PC-9 (cell line): ENCODE results near the gene HSD3B2. TPM values are rescaled to one million over a fixed set of nuclear protein-coding genes. Genes with fewer than 3 reads are reported as not detected.

Experiments used
- BruUV-seq: library from RNA; stranded (reverse); fragments of 400-500 nt; replicated peaks from 2 replicates; lab custom pipeline; 2021; lab: Mats Ljungman, UMichigan
- CTCF ChIA-PET: fragments of 300-600 bp; sonication (Branson Sonifier 250); formaldehyde crosslinking; loops from one replicate; lab custom pipeline; 2022; ENCODE audit warnings: antibody characterized with exemption; lab: Charles Lee
- POLR2A ChIA-PET: fragments of 300-600 bp; sonication (Branson Sonifier 250); formaldehyde crosslinking; loops from one replicate; lab custom pipeline; 2022; ENCODE audit warnings: antibody characterized with exemption; ENCODE audit not compliant: unreplicated experiment; lab: Charles Lee
- DNase-seq, 2 experiments: peaks; one replicate each; pipeline versions ENCODE4 v3.0.0 to v3.0.0-alpha.2; 2015 to 2022; ENCODE audit warnings: mixed read lengths in 1 of 2
- H2AFZ ChIP-seq: fragments of 200-600 bp; sonication (generic); 2 replicates; pipeline ENCODE4 v1.8.1; 2017; ENCODE audit warnings: antibody characterized with exemption
- H3F3A ChIP-seq: fragments of 200-600 bp; sonication (generic); 2 replicates; pipeline ENCODE4 v1.8.1; 2017; ENCODE audit warnings: antibody characterized with exemption, mild to moderate bottlenecking, low read depth; ENCODE audit not compliant: insufficient read depth
- H3K27ac ChIP-seq: fragments of 200-600 bp; sonication (generic); 2 replicates; pipeline ENCODE4 v1.6.1; 2016; ENCODE audit warnings: mixed run types
- H3K27me3 ChIP-seq: fragments of 200-600 bp; sonication (generic); 2 replicates; pipeline ENCODE4 v1.6.1; 2016; ENCODE audit warnings: low read depth, mixed run types; ENCODE audit not compliant: insufficient read depth
- H3K36me3 ChIP-seq: fragments of 200-600 bp; sonication (generic); 2 replicates; pipeline ENCODE4 v1.6.1; 2016; ENCODE audit warnings: low read depth, mixed run types
- H3K4me1 ChIP-seq: fragments of 200-600 bp; sonication (generic); replicated peaks from 2 replicates; pipeline ENCODE4 v1.6.1; 2016; ENCODE audit warnings: mixed run types; ENCODE audit not compliant: insufficient read depth
- H3K4me2 ChIP-seq: fragments of 200-600 bp; sonication (generic); 2 replicates; pipeline ENCODE4 v1.6.1; 2017; ENCODE audit warnings: mixed run types
- H3K4me3 ChIP-seq: fragments of 200-600 bp; sonication (generic); 2 replicates; pipeline ENCODE4 v1.6.1; 2016; ENCODE audit warnings: mixed run types
- H3K79me2 ChIP-seq: fragments of 200-600 bp; sonication (generic); 2 replicates; pipeline ENCODE4 v1.6.1; 2017; ENCODE audit warnings: low read depth, mixed run types
- H3K9me2 ChIP-seq: fragments of 200-600 bp; sonication (generic); 2 replicates; pipeline ENCODE4 v1.8.1; 2017; ENCODE audit warnings: mild to moderate bottlenecking; ENCODE audit not compliant: insufficient read depth
- H3K9me3 ChIP-seq: fragments of 200-600 bp; sonication (generic); 2 replicates; pipeline ENCODE4 v1.8.1; 2016; ENCODE audit warnings: low read depth; ENCODE audit not compliant: insufficient read depth
- H4K20me1 ChIP-seq: fragments of 200-600 bp; sonication (generic); 2 replicates; pipeline ENCODE4 v1.8.1; 2017; ENCODE audit not compliant: insufficient read depth
- CTCF ChIP-seq: fragments of 200-600 bp; sonication (generic); conservative IDR thresholded peaks from 2 replicates; pipeline ENCODE4 v1.6.1; 2017; ENCODE audit warnings: mixed run types, antibody characterized with exemption, mild to moderate bottlenecking, moderate library complexity
- EZH2 ChIP-seq: fragments of 200-600 bp; sonication (generic); IDR thresholded peaks from 2 replicates; pipeline ENCODE4 v1.8.0; 2017; ENCODE audit warnings: antibody characterized with exemption, low read depth
- intact Hi-C: fragments of 100-400 bp; cut with micrococcal nuclease; formaldehyde crosslinking; loops from one replicate; pipeline ENCODE4 v1.10.0; 2022; ENCODE audit not compliant: unreplicated experiment
- total RNA-seq: library from RNA; stranded (reverse); gene quantifications from 2 replicates; pipeline ENCODE4 v1.2.3, GENCODE V29; 2021

The HSD3B2 gene
- total RNA-seq, 1 experiment from 2014 or later: not detected

- Histone ChIP-seq H3K4me3 (no peak overlapping the region), H3F3A (peaks cover 15% of the 10 kb centered on the region; the same call in 1 of the 2 replicates), H3K79me2 (no peaks in the 10 kb centered on the region), H3K9me2 (no peaks in the 10 kb centered on the region), H4K20me1 (no peaks in the 10 kb centered on the region), H3K27ac (no peak overlapping the region), H2AFZ (no peak overlapping the region), H3K9me3 (no peaks in the 10 kb centered on the region), H3K4me1 (peaks cover 25% of the 10 kb centered on the region), H3K4me2 (no peak overlapping the region), H3K27me3 (no peaks in the 10 kb centered on the region), H3K36me3 (no peaks in the 10 kb centered on the region)
- BruUV-seq: no TSS peak
- DNase-seq: no peak
- ChIA-PET CTCF (no interaction called here), POLR2A (no interaction called here)
- intact Hi-C loops: no loop called here
- no peak for TF ChIP-seq CTCF
- TF ChIP-seq EZH2: no peak
Observed at GRCh38 chr1:119451158-119451557, 36.2 kb downstream of the HSD3B2 start.

GRCh38 chr1:119452091-119452490 is 37.1 kb downstream of the HSD3B2 start:
- intact Hi-C loops: no loop called here

GRCh38 chr1:119453021-119453420 is 38.1 kb downstream of the HSD3B2 start:
- H3K27ac ChIP-seq: no peak overlapping the region
- no peaks in the 10 kb centered on the region for H3K27me3 ChIP-seq
- CTCF ChIA-PET: no interaction called here
- H3K9me3 ChIP-seq: no peaks in the 10 kb centered on the region
- POLR2A ChIA-PET: interaction anchor here (0.6 kb wide), 2 partner anchors 12 to 173 kb away, joined by 4 read pairs; no protein-coding TSS in a partner anchor
- H3K4me2 ChIP-seq: peak overlapping the region; percentile 35
- BruUV-seq: no TSS peak
- H3K4me1 ChIP-seq: peaks cover 25% of the 10 kb centered on the region
- H4K20me1 ChIP-seq: no peaks in the 10 kb centered on the region
- TF ChIP-seq EZH2 (no peak), CTCF (no peak)
- no peaks in the 10 kb centered on the region for H3K9me2 ChIP-seq
- intact Hi-C loops: no loop called here
- no peaks in the 10 kb centered on the region for H3K79me2 ChIP-seq
- no peak overlapping the region for H2AFZ ChIP-seq
- peaks cover 15% of the 10 kb centered on the region; the same call in 1 of the 2 replicates for H3F3A ChIP-seq
- no peak overlapping the region for H3K4me3 ChIP-seq
- peak; percentile 60 to 93 for DNase-seq
- no peaks in the 10 kb centered on the region for H3K36me3 ChIP-seq

More at GRCh38 chr1:119452091-119452490, 37.1 kb downstream of the HSD3B2 start:
- no peak overlapping the region for H3K27ac ChIP-seq
- H3K27me3 ChIP-seq: no peaks in the 10 kb centered on the region
- no peaks in the 10 kb centered on the region for H3K36me3 ChIP-seq
- no peaks in the 10 kb centered on the region for H3K9me2 ChIP-seq
- peak overlapping the region; percentile 35 for H3K4me2 ChIP-seq
- peaks cover 15% of the 10 kb centered on the region; the same call in 1 of the 2 replicates for H3F3A ChIP-seq
- POLR2A ChIA-PET: no interaction called here
- H3K79me2 ChIP-seq: no peaks in the 10 kb centered on the region
- no peak for DNase-seq
- no peaks in the 10 kb centered on the region for H3K9me3 ChIP-seq
- no TSS peak for BruUV-seq
- no peak overlapping the region for H2AFZ ChIP-seq
- TF ChIP-seq CTCF: no peak
- no peak for TF ChIP-seq EZH2
- H3K4me3 ChIP-seq: no peak overlapping the region
- H3K4me1 ChIP-seq: peaks cover 25% of the 10 kb centered on the region
- no peaks in the 10 kb centered on the region for H4K20me1 ChIP-seq
- CTCF ChIA-PET: no interaction called here
